ENCODE measurements around the gene CCDC122. TPM values are rescaled to one million over a fixed set of nuclear protein-coding genes. Genes with fewer than 3 reads are reported as not detected.

Gene CCDC122
- total RNA-seq, 1 experiment from 2014 or later = 10.5 TPM

DNA sequence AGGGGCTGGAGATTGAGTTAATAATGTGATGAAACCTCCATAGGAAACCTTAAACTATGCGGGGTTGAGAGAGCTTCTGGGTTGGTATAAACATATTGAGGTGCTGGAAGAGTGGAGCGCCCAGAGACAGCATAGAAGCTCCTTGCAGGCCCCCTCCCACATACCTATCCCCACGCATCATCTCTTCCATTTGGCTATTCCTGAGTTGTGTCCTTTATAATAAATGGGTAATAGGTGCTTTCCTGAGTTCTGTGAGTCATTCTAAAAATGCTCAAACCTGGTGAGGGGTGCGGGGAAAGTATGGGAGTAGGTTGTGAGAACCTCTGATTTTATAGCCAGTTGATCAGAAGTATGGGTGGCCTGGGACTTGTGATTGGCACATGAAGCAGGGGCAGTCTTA, 14.6 kb downstream of the CCDC122 start (continued):
- TF ChIP-seq FOXP1 (CRISPR knock-in tag; IDR thresholded peaks at IDR 0.05; ENCODE audit: borderline replicate concordance) (no peak), TP53 (CRISPR knock-in tag; IDR thresholded peaks at IDR 0.05) (no peak), NR3C1 (CRISPR knock-in tag; conservative IDR thresholded peaks at IDR 0.05; ENCODE audit: low read depth) (no peak)
- TF ChIP-seq, protein P1, sequence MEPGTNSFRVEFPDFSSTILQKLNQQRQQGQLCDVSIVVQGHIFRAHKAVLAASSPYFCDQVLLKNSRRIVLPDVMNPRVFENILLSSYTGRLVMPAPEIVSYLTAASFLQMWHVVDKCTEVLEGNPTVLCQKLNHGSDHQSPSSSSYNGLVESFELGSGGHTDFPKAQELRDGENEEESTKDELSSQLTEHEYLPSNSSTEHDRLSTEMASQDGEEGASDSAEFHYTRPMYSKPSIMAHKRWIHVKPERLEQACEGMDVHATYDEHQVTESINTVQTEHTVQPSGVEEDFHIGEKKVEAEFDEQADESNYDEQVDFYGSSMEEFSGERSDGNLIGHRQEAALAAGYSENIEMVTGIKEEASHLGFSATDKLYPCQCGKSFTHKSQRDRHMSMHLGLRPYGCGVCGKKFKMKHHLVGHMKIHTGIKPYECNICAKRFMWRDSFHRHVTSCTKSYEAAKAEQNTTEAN (CRISPR knock-in tag; IDR thresholded peaks at IDR 0.05) = no peak
- TF ChIP-seq, protein P2, sequence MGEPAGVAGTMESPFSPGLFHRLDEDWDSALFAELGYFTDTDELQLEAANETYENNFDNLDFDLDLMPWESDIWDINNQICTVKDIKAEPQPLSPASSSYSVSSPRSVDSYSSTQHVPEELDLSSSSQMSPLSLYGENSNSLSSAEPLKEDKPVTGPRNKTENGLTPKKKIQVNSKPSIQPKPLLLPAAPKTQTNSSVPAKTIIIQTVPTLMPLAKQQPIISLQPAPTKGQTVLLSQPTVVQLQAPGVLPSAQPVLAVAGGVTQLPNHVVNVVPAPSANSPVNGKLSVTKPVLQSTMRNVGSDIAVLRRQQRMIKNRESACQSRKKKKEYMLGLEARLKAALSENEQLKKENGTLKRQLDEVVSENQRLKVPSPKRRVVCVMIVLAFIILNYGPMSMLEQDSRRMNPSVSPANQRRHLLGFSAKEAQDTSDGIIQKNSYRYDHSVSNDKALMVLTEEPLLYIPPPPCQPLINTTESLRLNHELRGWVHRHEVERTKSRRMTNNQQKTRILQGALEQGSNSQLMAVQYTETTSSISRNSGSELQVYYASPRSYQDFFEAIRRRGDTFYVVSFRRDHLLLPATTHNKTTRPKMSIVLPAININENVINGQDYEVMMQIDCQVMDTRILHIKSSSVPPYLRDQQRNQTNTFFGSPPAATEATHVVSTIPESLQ (CRISPR knock-in tag; IDR thresholded peaks at IDR 0.05) = no peak
- TF ChIP-seq, protein P3, sequence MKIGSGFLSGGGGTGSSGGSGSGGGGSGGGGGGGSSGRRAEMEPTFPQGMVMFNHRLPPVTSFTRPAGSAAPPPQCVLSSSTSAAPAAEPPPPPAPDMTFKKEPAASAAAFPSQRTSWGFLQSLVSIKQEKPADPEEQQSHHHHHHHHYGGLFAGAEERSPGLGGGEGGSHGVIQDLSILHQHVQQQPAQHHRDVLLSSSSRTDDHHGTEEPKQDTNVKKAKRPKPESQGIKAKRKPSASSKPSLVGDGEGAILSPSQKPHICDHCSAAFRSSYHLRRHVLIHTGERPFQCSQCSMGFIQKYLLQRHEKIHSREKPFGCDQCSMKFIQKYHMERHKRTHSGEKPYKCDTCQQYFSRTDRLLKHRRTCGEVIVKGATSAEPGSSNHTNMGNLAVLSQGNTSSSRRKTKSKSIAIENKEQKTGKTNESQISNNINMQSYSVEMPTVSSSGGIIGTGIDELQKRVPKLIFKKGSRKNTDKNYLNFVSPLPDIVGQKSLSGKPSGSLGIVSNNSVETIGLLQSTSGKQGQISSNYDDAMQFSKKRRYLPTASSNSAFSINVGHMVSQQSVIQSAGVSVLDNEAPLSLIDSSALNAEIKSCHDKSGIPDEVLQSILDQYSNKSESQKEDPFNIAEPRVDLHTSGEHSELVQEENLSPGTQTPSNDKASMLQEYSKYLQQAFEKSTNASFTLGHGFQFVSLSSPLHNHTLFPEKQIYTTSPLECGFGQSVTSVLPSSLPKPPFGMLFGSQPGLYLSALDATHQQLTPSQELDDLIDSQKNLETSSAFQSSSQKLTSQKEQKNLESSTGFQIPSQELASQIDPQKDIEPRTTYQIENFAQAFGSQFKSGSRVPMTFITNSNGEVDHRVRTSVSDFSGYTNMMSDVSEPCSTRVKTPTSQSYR (CRISPR knock-in tag; IDR thresholded peaks at IDR 0.05) = no peak
- TF ChIP-seq, protein P4, sequence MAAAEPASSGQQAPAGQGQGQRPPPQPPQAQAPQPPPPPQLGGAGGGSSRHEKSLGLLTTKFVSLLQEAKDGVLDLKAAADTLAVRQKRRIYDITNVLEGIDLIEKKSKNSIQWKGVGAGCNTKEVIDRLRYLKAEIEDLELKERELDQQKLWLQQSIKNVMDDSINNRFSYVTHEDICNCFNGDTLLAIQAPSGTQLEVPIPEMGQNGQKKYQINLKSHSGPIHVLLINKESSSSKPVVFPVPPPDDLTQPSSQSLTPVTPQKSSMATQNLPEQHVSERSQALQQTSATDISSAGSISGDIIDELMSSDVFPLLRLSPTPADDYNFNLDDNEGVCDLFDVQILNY (CRISPR knock-in tag; IDR thresholded peaks at IDR 0.05) = no peak

DNA sequence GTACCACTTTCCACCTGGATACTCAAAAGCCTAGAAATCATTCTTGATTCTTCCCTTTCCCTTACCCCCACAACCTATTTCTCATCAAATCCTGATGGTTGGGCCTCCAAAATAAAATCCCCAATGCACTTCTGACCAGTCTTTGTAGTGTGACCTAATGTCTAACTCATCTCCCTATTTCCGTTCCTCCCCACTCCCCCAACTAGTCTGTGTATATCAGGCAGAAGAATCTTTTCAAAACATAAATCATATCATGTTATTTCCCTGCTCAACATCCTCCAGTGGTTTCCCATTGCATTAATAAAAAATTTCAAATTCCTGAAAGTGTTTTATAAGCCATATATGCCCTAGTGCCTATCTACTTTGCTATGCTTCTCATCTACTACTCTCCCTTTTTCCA, 17.7 kb downstream of the CCDC122 start:
- Mint-ChIP-seq H3K4me3 (no peak overlapping the region), H3K27me3 (ENCODE audit: low read depth) (no peaks in the 10 kb centered on the region), H3K9me3 (peaks cover 17% of the 10 kb centered on the region), H3K27ac (no peak overlapping the region), H3K36me3 (peaks cover 36% of the 10 kb centered on the region), H3K4me1 (peaks cover 14% of the 10 kb centered on the region)
- ChIA-PET POLR2A (no interaction called here), CTCF (no interaction called here)
- DNase-seq (ENCODE audit: low spot score) (no peak), ATAC-seq (no peak)
- TF ChIP-seq ESRRA (CRISPR knock-in tag; IDR thresholded peaks at IDR 0.05; ENCODE audit: borderline replicate concordance) (no peak), OVOL2 (CRISPR knock-in tag; IDR thresholded peaks at IDR 0.05; ENCODE audit: borderline replicate concordance) (no peak), KAT7 (CRISPR knock-in tag; IDR thresholded peaks at IDR 0.05; ENCODE audit: borderline replicate concordance) (no peak), SMAD4 (CRISPR knock-in tag; IDR thresholded peaks at IDR 0.05) (no peak), CREB1 (CRISPR knock-in tag; IDR thresholded peaks at IDR 0.05) (no peak)
- TF ChIP-seq, protein P5, sequence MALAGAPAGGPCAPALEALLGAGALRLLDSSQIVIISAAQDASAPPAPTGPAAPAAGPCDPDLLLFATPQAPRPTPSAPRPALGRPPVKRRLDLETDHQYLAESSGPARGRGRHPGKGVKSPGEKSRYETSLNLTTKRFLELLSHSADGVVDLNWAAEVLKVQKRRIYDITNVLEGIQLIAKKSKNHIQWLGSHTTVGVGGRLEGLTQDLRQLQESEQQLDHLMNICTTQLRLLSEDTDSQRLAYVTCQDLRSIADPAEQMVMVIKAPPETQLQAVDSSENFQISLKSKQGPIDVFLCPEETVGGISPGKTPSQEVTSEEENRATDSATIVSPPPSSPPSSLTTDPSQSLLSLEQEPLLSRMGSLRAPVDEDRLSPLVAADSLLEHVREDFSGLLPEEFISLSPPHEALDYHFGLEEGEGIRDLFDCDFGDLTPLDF (CRISPR knock-in tag; IDR thresholded peaks at IDR 0.05) = no peak
- TF ChIP-seq, protein P6, sequence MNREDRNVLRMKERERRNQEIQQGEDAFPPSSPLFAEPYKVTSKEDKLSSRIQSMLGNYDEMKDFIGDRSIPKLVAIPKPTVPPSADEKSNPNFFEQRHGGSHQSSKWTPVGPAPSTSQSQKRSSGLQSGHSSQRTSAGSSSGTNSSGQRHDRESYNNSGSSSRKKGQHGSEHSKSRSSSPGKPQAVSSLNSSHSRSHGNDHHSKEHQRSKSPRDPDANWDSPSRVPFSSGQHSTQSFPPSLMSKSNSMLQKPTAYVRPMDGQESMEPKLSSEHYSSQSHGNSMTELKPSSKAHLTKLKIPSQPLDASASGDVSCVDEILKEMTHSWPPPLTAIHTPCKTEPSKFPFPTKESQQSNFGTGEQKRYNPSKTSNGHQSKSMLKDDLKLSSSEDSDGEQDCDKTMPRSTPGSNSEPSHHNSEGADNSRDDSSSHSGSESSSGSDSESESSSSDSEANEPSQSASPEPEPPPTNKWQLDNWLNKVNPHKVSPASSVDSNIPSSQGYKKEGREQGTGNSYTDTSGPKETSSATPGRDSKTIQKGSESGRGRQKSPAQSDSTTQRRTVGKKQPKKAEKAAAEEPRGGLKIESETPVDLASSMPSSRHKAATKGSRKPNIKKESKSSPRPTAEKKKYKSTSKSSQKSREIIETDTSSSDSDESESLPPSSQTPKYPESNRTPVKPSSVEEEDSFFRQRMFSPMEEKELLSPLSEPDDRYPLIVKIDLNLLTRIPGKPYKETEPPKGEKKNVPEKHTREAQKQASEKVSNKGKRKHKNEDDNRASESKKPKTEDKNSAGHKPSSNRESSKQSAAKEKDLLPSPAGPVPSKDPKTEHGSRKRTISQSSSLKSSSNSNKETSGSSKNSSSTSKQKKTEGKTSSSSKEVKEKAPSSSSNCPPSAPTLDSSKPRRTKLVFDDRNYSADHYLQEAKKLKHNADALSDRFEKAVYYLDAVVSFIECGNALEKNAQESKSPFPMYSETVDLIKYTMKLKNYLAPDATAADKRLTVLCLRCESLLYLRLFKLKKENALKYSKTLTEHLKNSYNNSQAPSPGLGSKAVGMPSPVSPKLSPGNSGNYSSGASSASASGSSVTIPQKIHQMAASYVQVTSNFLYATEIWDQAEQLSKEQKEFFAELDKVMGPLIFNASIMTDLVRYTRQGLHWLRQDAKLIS (CRISPR knock-in tag; IDR thresholded peaks at IDR 0.05; ENCODE audit: borderline replicate concordance) = no peak

All from WTC11 (cell line).